HepG2 (cell line): ENCODE measurements around the gene C11orf65. TPM values are rescaled to one million over a fixed set of nuclear protein-coding genes. Genes with fewer than 3 reads are reported as not detected.

ENCODE experiments used
- ATAC-seq: fragments of 200-7000 bp; cut with Tn5 transposase; 3 replicates; pipeline ENCODE4 v1.9.1; 2020; ENCODE audit warnings: mild to moderate bottlenecking, moderate library complexity
- BruUV-seq: library from RNA; stranded (reverse); fragments of 400-500 nt; replicated peaks from 2 replicates; lab custom pipeline; 2021; lab: Mats Ljungman, UMichigan
- CTCF ChIA-PET: fragments of 300-600 bp; formaldehyde crosslinking; extraction: SDS; loops from one replicate; lab custom pipeline; 2021; ENCODE audit warnings: low total read pairs, inconsistent platforms, low intra/inter-chr PET ratio; lab: Yijun Ruan, JAX
- POLR2A ChIA-PET: fragments of 350-600 bp; sonication (Branson Sonifier 250); formaldehyde crosslinking; loops from one replicate; lab custom pipeline; 2020; ENCODE audit warnings: antibody characterized with exemption, inconsistent platforms; lab: Yijun Ruan, JAX
- DNase-seq: peaks from one replicate; pipeline ENCODE4 v3.0.0-alpha.2; 2015; ENCODE audit warnings: low spot score
- FAIRE-seq: peaks from 3 replicates; lab custom pipeline; 2011; peaks lifted over from hg19 to GRCh38; lab: Jason Lieb, UNC
- H2AFZ ChIP-seq: one replicate; pipeline ENCODE4 v1.6.1; 2011; ENCODE audit warnings: low read length, inconsistent platforms
- H3K27ac ChIP-seq: fragments of 300-600 bp; 3 replicates; pipeline ENCODE4 v1.8.0; 2011; ENCODE audit warnings: mixed run types, mild to moderate bottlenecking, mixed read lengths, low read length, inconsistent platforms; ENCODE audit not compliant: insufficient read depth; ENCODE audit errors: extremely low read length
- H3K27me3 ChIP-seq, 2 experiments: fragments of 200-600 bp in 1 of 2; 2 replicates in 1 of 2; 3 replicates in 1 of 2; pipeline versions ENCODE4 v1.6.0 to v1.8.0; 2011; ENCODE audit warnings: low read length in 2 of 2, mild to moderate bottlenecking in 2 of 2, moderate library complexity in 2 of 2, inconsistent platforms in 1 of 2; ENCODE audit not compliant: insufficient read depth in 2 of 2, control insufficient read depth in 1 of 2
- H3K36me3 ChIP-seq, 2 experiments: fragments of 200-600 bp in 1 of 2; replicated peaks in 1 of 2; 2 replicates in 1 of 2; 3 replicates in 1 of 2; pipeline versions ENCODE4 v1.5.1 to v1.8.0; 2011; ENCODE audit warnings: low read length in 2 of 2, inconsistent platforms in 1 of 2; ENCODE audit not compliant: insufficient read depth in 2 of 2, control insufficient read depth in 1 of 2
- H3K4me1 ChIP-seq: 2 replicates; pipeline ENCODE4 v1.5.1; 2012; ENCODE audit warnings: low read length, inconsistent platforms; ENCODE audit not compliant: insufficient read depth
- H3K4me2 ChIP-seq: 2 replicates; pipeline ENCODE4 v1.6.0; 2011; ENCODE audit warnings: low read depth, low read length, inconsistent platforms
- H3K4me3 ChIP-seq, 3 experiments: fragments of 200-600 bp in 1 of 3; sonication (generic), shearing (Covaris generic) in 1 of 3; replicated peaks in 1 of 3; 2 replicates each; pipeline ENCODE4 v1.5.1; 2011 to 2016; ENCODE audit warnings: low read length in 3 of 3, inconsistent platforms in 2 of 3, low read depth in 2 of 3, mild to moderate bottlenecking in 2 of 3, control low read depth in 1 of 3, mixed read lengths in 1 of 3; ENCODE audit not compliant: insufficient read depth in 1 of 3
- H3K79me2 ChIP-seq: one replicate; pipeline ENCODE4 v1.6.1; 2011; ENCODE audit warnings: low read length, inconsistent platforms; ENCODE audit not compliant: insufficient read depth
- H3K9ac ChIP-seq: 2 replicates; pipeline ENCODE4 v1.6.0; 2011; ENCODE audit warnings: mild to moderate bottlenecking, low read depth, low read length, inconsistent platforms; ENCODE audit not compliant: insufficient read depth
- H3K9me3 ChIP-seq: 2 replicates; pipeline ENCODE4 v1.5.1; 2012; ENCODE audit warnings: mild to moderate bottlenecking, low read length
- H4K20me1 ChIP-seq: 2 replicates; pipeline ENCODE4 v1.6.0; 2011; ENCODE audit warnings: inconsistent platforms, mild to moderate bottlenecking, low read length, moderate library complexity; ENCODE audit not compliant: insufficient read depth
- FOXO1 ChIP-seq: sonication (generic); formaldehyde crosslinking; IDR thresholded peaks from 2 replicates; pipeline ENCODE4 v1.4.0; 2020; ENCODE audit warnings: missing genetic modification reagents
- MIER3 ChIP-seq: IDR thresholded peaks from 2 replicates; pipeline ENCODE4 v1.6.1; 2016; ENCODE audit warnings: missing compliant biosample characterization, borderline replicate concordance
- NFE2 ChIP-seq: sonication (generic); formaldehyde crosslinking; IDR thresholded peaks from 2 replicates; pipeline ENCODE4 v1.4.0; 2020; ENCODE audit warnings: missing genetic modification reagents
- NR1H2 ChIP-seq: sonication (generic); formaldehyde crosslinking; IDR thresholded peaks from 2 replicates; pipeline ENCODE4 v1.8.1; 2022; ENCODE audit warnings: low read depth, missing genetic modification reagents, borderline replicate concordance
- ONECUT2 ChIP-seq: sonication (generic); formaldehyde crosslinking; IDR thresholded peaks from 2 replicates; pipeline ENCODE4 v1.4.0; 2020; ENCODE audit warnings: missing genetic modification reagents
- THYN1 ChIP-seq: sonication (generic); formaldehyde crosslinking; IDR thresholded peaks from 2 replicates; pipeline ENCODE4 v1.8.1; 2023; ENCODE audit warnings: low read depth, mild to moderate bottlenecking, moderate library complexity, missing genetic modification reagents, borderline replicate concordance
- ZBTB3 ChIP-seq: sonication (generic); formaldehyde crosslinking; IDR thresholded peaks from 2 replicates; pipeline ENCODE4 v1.4.0; 2020; ENCODE audit warnings: low read depth, mild to moderate bottlenecking, moderate library complexity, missing genetic modification reagents, borderline replicate concordance
- ZNF121 ChIP-seq: sonication (generic); formaldehyde crosslinking; IDR thresholded peaks from 2 replicates; pipeline ENCODE4 v1.5.0; 2020; ENCODE audit warnings: mild to moderate bottlenecking, missing genetic modification reagents
- ZNF512 ChIP-seq: sonication (generic); formaldehyde crosslinking; IDR thresholded peaks from 2 replicates; pipeline ENCODE4 v1.4.0; 2020; ENCODE audit warnings: mild to moderate bottlenecking, missing genetic modification reagents
- ZNF747 ChIP-seq: sonication (generic); formaldehyde crosslinking; IDR thresholded peaks from 2 replicates; pipeline ENCODE4 v1.8.1; 2023; ENCODE audit warnings: missing genetic modification reagents, mild to moderate bottlenecking, borderline replicate concordance
- WGBS: methylation state at CpG from one replicate; pipeline ENCODE4 v1.1.6; 2017; ENCODE audit warnings: low lambda C conversion rate; 5-methylcytosine and 5-hydroxymethylcytosine counted together
- in situ Hi-C: cut with HindIII; loops from 2 replicates; pipeline ENCODE4 v1.10.0; 2017; ENCODE audit warnings: low pct_unique_long_range_greater_than_20kb; ENCODE audit not compliant: extremely low pct_ligation_motif_present
- intact Hi-C: fragments of 100-400 bp; cut with micrococcal nuclease; formaldehyde crosslinking; loops from one replicate; pipeline ENCODE4 v1.10.0; 2022; ENCODE audit not compliant: unreplicated experiment
- polyA plus RNA-seq, 8 experiments: library from polyadenylated mRNA; depleted of rRNA in 3 of 8; stranded (reverse) in 7 of 8; unstranded in 1 of 8; fragments of >200 nt; fragmentation: Illumina TruSeq in 4 of 8; extraction: Trizol in 4 of 8; gene quantifications; 2 replicates each; pipeline versions ENCODE4 v1.2.1 to v1.2.3, GENCODE V29; 2011 to 2016; ENCODE audit warnings: low read depth in 4 of 8, missing spikeins in 1 of 8, mixed read lengths in 1 of 8; ENCODE audit not compliant: insufficient read depth in 1 of 8
- total RNA-seq, 5 experiments: library from RNA; depleted of rRNA; stranded (reverse); fragments of >200 nt; fragmentation: Illumina TruSeq; extraction: Trizol; gene quantifications; 2 replicates each; pipeline ENCODE4 v1.2.3, GENCODE V29; 2016; ENCODE audit warnings: low read depth in 1 of 5

The C11orf65 gene
- total and polyA plus RNA-seq, 2 of the 13 experiments (the other 11 are each of a cell fraction or from before 2014, with no cell fraction given) = 0.38 to 0.42 TPM

- Histone ChIP-seq H3K79me2 (no peaks in the 10 kb centered on the region), H4K20me1 (no peaks in the 10 kb centered on the region), H3K27me3 (no peaks in the 10 kb centered on the region), H3K4me1 (no peaks in the 10 kb centered on the region), H3K9ac (no peak overlapping the region), H3K4me3 (no peak overlapping the region)
- in situ Hi-C loops = no loop called here
- no TSS peak for BruUV-seq
- TF ChIP-seq ZNF121 (peak; percentile 65; the same call in 1 of the 2 replicates), MIER3 (CRISPR knock-in tag) (no peak), FOXO1 (no peak), ZNF512 (CRISPR knock-in tag) (no peak), ZBTB3 (CRISPR knock-in tag) (no peak), THYN1 (CRISPR knock-in tag) (no peak)
- TF ChIP-seq, all 625 proteins: peak for 1
- H3K4me2 ChIP-seq = no peak overlapping the region
- H3K36me3 ChIP-seq = no peaks in the 10 kb centered on the region
- no peak overlapping the region for H2AFZ ChIP-seq
- POLR2A ChIA-PET = no interaction called here
- ATAC-seq = peak; percentile 39; the same call in 1 of the 3 replicates
- CTCF ChIA-PET = no interaction called here
- no peak for DNase-seq
- intact Hi-C loops = no loop called here
- no peaks in the 10 kb centered on the region for H3K9me3 ChIP-seq
- no peak for FAIRE-seq
- 15% methylated on average over 4 of the region's 4 CpGs for WGBS
- H3K27ac ChIP-seq = no peak overlapping the region
Measured at GRCh38 chr11:108394744-108395284, 72.5 kb downstream of the C11orf65 start.

- no TSS peak for BruUV-seq
- ATAC-seq = no peak
- H2AFZ ChIP-seq = no peak overlapping the region
- H3K9ac ChIP-seq = no peak overlapping the region
- intact Hi-C loops = no loop called here
- H3K27me3 ChIP-seq = no peaks in the 10 kb centered on the region
- no peak overlapping the region for H3K27ac ChIP-seq
- no peaks in the 10 kb centered on the region for H3K4me1 ChIP-seq
- in situ Hi-C loops = no loop called here
- H3K4me3 ChIP-seq = no peak overlapping the region
- no peak for DNase-seq
- ChIA-PET POLR2A (no interaction called here), CTCF (no interaction called here)
- 0% methylated on average over 1 of the region's 1 CpG for WGBS
- H3K79me2 ChIP-seq = no peaks in the 10 kb centered on the region
- H3K36me3 ChIP-seq = no peaks in the 10 kb centered on the region
- no peaks in the 10 kb centered on the region for H3K9me3 ChIP-seq
- TF ChIP-seq NR1H2 (CRISPR knock-in tag) = no peak
- TF ChIP-seq NFE2 (CRISPR knock-in tag) = no peak
- no peak for TF ChIP-seq ZNF747
- TF ChIP-seq THYN1 (CRISPR knock-in tag) = no peak
- no peak for TF ChIP-seq ZNF512 (CRISPR knock-in tag)
- no peak for TF ChIP-seq ONECUT2 (CRISPR knock-in tag)
- no peak overlapping the region for H3K4me2 ChIP-seq
- FAIRE-seq = no peak
- no peaks in the 10 kb centered on the region for H4K20me1 ChIP-seq
Measured at GRCh38 chr11:108393046-108393445, 74.3 kb downstream of the C11orf65 start.
